Liver (tissue), 9 donors: ENCODE data around the gene ZNF180. TPM values are rescaled to one million over a fixed set of nuclear protein-coding genes. Genes with fewer than 3 reads are reported as not detected.

ENCODE experiments used
- DNase-seq: peaks from one replicate; pipeline ENCODE4 v3.0.0-alpha.2; 2017; ENCODE audit warnings: low spot score
- H3K27ac ChIP-seq, 2 donors: one replicate each; pipeline ENCODE4 v1.7.0; 2013; ENCODE audit warnings: inconsistent platforms in 2 of 2, low read length in 2 of 2, control low read depth in 1 of 2, low read depth in 1 of 2, mild to moderate bottlenecking in 1 of 2
- H3K27me3 ChIP-seq, 4 donors: one replicate each; pipeline versions ENCODE4 v1.6.1 to v1.7.0; 2013; ENCODE audit warnings: low read length in 3 of 4, inconsistent platforms in 1 of 4, mild to moderate bottlenecking in 1 of 4, moderate library complexity in 1 of 4; ENCODE audit not compliant: control insufficient read depth in 4 of 4, insufficient read depth in 4 of 4
- H3K36me3 ChIP-seq, 4 donors: one replicate each; pipeline versions ENCODE4 v1.6.1 to v1.7.0; 2013; ENCODE audit warnings: low read length in 3 of 4, mild to moderate bottlenecking in 3 of 4, low read depth in 1 of 4, moderate library complexity in 1 of 4; ENCODE audit not compliant: control insufficient read depth in 4 of 4, insufficient read depth in 3 of 4
- H3K4me1 ChIP-seq, 4 donors: one replicate each; pipeline versions ENCODE4 v1.6.1 to v1.7.0; 2013; ENCODE audit warnings: low read length in 3 of 4, mild to moderate bottlenecking in 3 of 4, moderate library complexity in 1 of 4; ENCODE audit not compliant: control insufficient read depth in 4 of 4, insufficient read depth in 4 of 4
- H3K4me3 ChIP-seq, 3 donors: one replicate each; pipeline versions ENCODE4 v1.6.1 to v1.7.0; 2013; ENCODE audit warnings: low read length in 3 of 3, control low read depth in 1 of 3, low read depth in 1 of 3, mild to moderate bottlenecking in 1 of 3
- H3K9ac ChIP-seq, 2 donors: one replicate each; pipeline ENCODE4 v1.7.0; 2013; ENCODE audit warnings: low read length in 2 of 2, mild to moderate bottlenecking in 2 of 2, moderate library complexity in 2 of 2, control low read depth in 1 of 2, low read depth in 1 of 2
- H3K9me3 ChIP-seq, 4 donors: one replicate each; pipeline versions ENCODE4 v1.6.1 to v1.7.0; 2013; ENCODE audit warnings: low read length in 3 of 4; ENCODE audit not compliant: control insufficient read depth in 4 of 4
- ATF3 ChIP-seq: IDR thresholded peaks from 2 replicates; pipeline ENCODE4 v1.6.1; 2016; ENCODE audit warnings: antibody characterized with exemption
- EGR1 ChIP-seq, 2 donors: IDR thresholded peaks; 2 replicates each; pipeline ENCODE4 v1.6.1; 2016 to 2018; ENCODE audit warnings: antibody characterized with exemption in 2 of 2, low read depth in 2 of 2
- FOXA1 ChIP-seq: IDR thresholded peaks from 2 replicates; pipeline ENCODE4 v1.6.1; 2016; ENCODE audit warnings: antibody characterized with exemption
- FOXA2 ChIP-seq: IDR thresholded peaks from 2 replicates; pipeline ENCODE4 v1.6.1; 2016; ENCODE audit warnings: antibody characterized with exemption
- GABPA ChIP-seq, 2 donors: IDR thresholded peaks in 1 of 2; conservative IDR thresholded peaks in 1 of 2; 2 replicates each; pipeline ENCODE4 v1.6.1; 2016; ENCODE audit warnings: antibody characterized with exemption in 2 of 2, mild to moderate bottlenecking in 1 of 2, moderate library complexity in 1 of 2
- HNF4A ChIP-seq, 2 donors: conservative IDR thresholded peaks; 2 replicates each; pipeline ENCODE4 v1.6.1; 2016; ENCODE audit warnings: antibody characterized with exemption in 2 of 2, mild to moderate bottlenecking in 2 of 2
- HNF4G ChIP-seq: IDR thresholded peaks from 2 replicates; pipeline ENCODE4 v1.6.1; 2016; ENCODE audit warnings: antibody characterized with exemption
- JUND ChIP-seq, 2 donors: IDR thresholded peaks; 2 replicates each; pipeline ENCODE4 v1.6.1; 2016; ENCODE audit warnings: antibody characterized with exemption in 2 of 2
- NR2F2 ChIP-seq: IDR thresholded peaks from 2 replicates; pipeline ENCODE4 v1.6.1; 2016; ENCODE audit warnings: antibody characterized with exemption
- RAD21 ChIP-seq, 2 donors: IDR thresholded peaks; 2 replicates each; pipeline ENCODE4 v1.6.1; 2016; ENCODE audit warnings: antibody characterized with exemption in 2 of 2, mild to moderate bottlenecking in 2 of 2
- RXRA ChIP-seq, 2 donors: IDR thresholded peaks; 2 replicates each; pipeline ENCODE4 v1.6.1; 2017 to 2018; ENCODE audit warnings: antibody characterized with exemption in 2 of 2, mild to moderate bottlenecking in 1 of 2
- SP1 ChIP-seq: IDR thresholded peaks from 2 replicates; pipeline ENCODE4 v1.6.1; 2018; ENCODE audit warnings: antibody characterized with exemption, mild to moderate bottlenecking
- TAF1 ChIP-seq: conservative IDR thresholded peaks from 2 replicates; pipeline ENCODE4 v1.6.1; 2016; ENCODE audit warnings: antibody characterized with exemption, mild to moderate bottlenecking
- YY1 ChIP-seq: IDR thresholded peaks from 2 replicates; pipeline ENCODE4 v1.6.1; 2016; ENCODE audit warnings: antibody characterized with exemption, mild to moderate bottlenecking
- ZBTB33 ChIP-seq: IDR thresholded peaks from 2 replicates; pipeline ENCODE4 v1.6.1; 2016; ENCODE audit warnings: antibody characterized with exemption
- WGBS: extraction: QIAGEN DNeasy Blood & Tissue Kit; methylation state at CpG from one replicate; pipeline ENCODE4 v1.1.7; 2013; 5-methylcytosine and 5-hydroxymethylcytosine counted together
- polyA plus RNA-seq, 2 donors: library from polyadenylated mRNA; stranded (reverse) in 1 of 2; unstranded in 1 of 2; fragments of 200-250 nt in 1 of 2; fragments of >200 nt in 1 of 2; fragmentation: Nextera tagmentation in 1 of 2; extraction: Ambion mirVana in 1 of 2; gene quantifications; one replicate each; pipeline versions ENCODE4 v1.2.1 to v1.2.3, GENCODE V29; 2013 to 2015
- total RNA-seq, 2 donors: library from RNA; depleted of rRNA; stranded (reverse); fragments of >200 nt; gene quantifications; one replicate each; pipeline ENCODE4 v1.2.3, GENCODE V29; 2014
- TF ChIP-seq, protein P1 (sequence below): fragments of 150-350 bp; IDR thresholded peaks from 2 replicates; pipeline ENCODE4 v1.5.1; 2017; ENCODE audit warnings: improper control_type of control experiment, low read depth, low read length; ENCODE audit not compliant: missing input control
- TF ChIP-seq, protein P2 (sequence below): IDR thresholded peaks from 2 replicates; pipeline ENCODE4 v1.6.1; 2016; ENCODE audit warnings: antibody characterized with exemption
- TF ChIP-seq, protein P3 (sequence below): IDR thresholded peaks from 2 replicates; pipeline ENCODE4 v1.6.1; 2016; ENCODE audit warnings: antibody characterized with exemption, mild to moderate bottlenecking
- donor health status: healthy.
- donor health status: healthy.
- donor health status: healthy.
- donor health status: healthy.
- donor health status: healthy.

The ZNF180 gene
- total and polyA plus RNA-seq, 4 donors: 2.0 to 7.6 (median 4.3) TPM

DNA sequence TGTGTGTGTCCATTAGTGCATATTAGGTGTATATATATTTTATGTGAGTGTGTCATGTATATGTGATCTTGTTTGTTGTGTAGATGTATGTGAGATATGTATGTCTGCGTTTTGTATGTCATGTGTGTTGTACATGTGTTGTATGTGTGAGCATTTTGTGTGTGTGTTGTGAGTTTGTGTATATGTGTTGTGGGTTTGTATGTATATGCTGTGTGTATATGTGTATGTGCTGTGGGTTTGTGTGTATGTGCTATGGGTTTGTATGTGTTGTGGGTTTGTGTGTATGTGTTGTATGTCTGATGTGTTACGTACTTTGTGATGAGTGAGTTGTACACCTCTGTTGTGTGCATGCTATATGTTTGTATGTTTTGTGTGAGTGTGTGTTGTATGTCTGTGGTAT is 21.0 kb upstream of the ZNF180 start:
- no peaks in the 10 kb centered on the region for H3K27me3 ChIP-seq
- no peaks in the 10 kb centered on the region for H3K36me3 ChIP-seq
- H3K9me3 ChIP-seq: peaks cover 0 to 11% (median 6%) of the 10 kb centered on the region in 4 donors
- H3K4me3 ChIP-seq: no peak overlapping the region
- no peak overlapping the region for H3K27ac ChIP-seq
- no peak for DNase-seq
- no peaks in the 10 kb centered on the region for H3K4me1 ChIP-seq
- WGBS: 93% methylated on average over 2 of the region's 2 CpGs
- no peak for TF ChIP-seq TAF1
- TF ChIP-seq JUND (IDR thresholded peaks at IDR 0.05): no peak
- no peak for TF ChIP-seq FOXA1
- no peak for TF ChIP-seq NR2F2
- no peak for TF ChIP-seq RXRA (IDR thresholded peaks at IDR 0.05)
- TF ChIP-seq ATF3: no peak
- TF ChIP-seq, protein P1, sequence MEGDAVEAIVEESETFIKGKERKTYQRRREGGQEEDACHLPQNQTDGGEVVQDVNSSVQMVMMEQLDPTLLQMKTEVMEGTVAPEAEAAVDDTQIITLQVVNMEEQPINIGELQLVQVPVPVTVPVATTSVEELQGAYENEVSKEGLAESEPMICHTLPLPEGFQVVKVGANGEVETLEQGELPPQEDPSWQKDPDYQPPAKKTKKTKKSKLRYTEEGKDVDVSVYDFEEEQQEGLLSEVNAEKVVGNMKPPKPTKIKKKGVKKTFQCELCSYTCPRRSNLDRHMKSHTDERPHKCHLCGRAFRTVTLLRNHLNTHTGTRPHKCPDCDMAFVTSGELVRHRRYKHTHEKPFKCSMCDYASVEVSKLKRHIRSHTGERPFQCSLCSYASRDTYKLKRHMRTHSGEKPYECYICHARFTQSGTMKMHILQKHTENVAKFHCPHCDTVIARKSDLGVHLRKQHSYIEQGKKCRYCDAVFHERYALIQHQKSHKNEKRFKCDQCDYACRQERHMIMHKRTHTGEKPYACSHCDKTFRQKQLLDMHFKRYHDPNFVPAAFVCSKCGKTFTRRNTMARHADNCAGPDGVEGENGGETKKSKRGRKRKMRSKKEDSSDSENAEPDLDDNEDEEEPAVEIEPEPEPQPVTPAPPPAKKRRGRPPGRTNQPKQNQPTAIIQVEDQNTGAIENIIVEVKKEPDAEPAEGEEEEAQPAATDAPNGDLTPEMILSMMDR: no peak
- TF ChIP-seq HNF4G: no peak
- no peak for TF ChIP-seq EGR1 (IDR thresholded peaks at IDR 0.05; ENCODE audit: low read depth in 2 of 2)
- TF ChIP-seq RAD21 (IDR thresholded peaks at IDR 0.05): no peak
- TF ChIP-seq FOXA2: no peak
- TF ChIP-seq YY1: no peak
- TF ChIP-seq, protein P2, sequence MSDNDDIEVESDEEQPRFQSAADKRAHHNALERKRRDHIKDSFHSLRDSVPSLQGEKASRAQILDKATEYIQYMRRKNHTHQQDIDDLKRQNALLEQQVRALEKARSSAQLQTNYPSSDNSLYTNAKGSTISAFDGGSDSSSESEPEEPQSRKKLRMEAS: no peak
- TF ChIP-seq, protein P3, sequence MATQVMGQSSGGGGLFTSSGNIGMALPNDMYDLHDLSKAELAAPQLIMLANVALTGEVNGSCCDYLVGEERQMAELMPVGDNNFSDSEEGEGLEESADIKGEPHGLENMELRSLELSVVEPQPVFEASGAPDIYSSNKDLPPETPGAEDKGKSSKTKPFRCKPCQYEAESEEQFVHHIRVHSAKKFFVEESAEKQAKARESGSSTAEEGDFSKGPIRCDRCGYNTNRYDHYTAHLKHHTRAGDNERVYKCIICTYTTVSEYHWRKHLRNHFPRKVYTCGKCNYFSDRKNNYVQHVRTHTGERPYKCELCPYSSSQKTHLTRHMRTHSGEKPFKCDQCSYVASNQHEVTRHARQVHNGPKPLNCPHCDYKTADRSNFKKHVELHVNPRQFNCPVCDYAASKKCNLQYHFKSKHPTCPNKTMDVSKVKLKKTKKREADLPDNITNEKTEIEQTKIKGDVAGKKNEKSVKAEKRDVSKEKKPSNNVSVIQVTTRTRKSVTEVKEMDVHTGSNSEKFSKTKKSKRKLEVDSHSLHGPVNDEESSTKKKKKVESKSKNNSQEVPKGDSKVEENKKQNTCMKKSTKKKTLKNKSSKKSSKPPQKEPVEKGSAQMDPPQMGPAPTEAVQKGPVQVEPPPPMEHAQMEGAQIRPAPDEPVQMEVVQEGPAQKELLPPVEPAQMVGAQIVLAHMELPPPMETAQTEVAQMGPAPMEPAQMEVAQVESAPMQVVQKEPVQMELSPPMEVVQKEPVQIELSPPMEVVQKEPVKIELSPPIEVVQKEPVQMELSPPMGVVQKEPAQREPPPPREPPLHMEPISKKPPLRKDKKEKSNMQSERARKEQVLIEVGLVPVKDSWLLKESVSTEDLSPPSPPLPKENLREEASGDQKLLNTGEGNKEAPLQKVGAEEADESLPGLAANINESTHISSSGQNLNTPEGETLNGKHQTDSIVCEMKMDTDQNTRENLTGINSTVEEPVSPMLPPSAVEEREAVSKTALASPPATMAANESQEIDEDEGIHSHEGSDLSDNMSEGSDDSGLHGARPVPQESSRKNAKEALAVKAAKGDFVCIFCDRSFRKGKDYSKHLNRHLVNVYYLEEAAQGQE: no peak
- no peak for TF ChIP-seq HNF4A (conservative IDR thresholded peaks at IDR 0.05)
- TF ChIP-seq GABPA (IDR thresholded peaks at IDR 0.05 in 1 of 2, conservative IDR thresholded peaks at IDR 0.05 in 1 of 2): no peak
- TF ChIP-seq SP1: no peak
- no peak for TF ChIP-seq ZBTB33
- no peak overlapping the region for H3K9ac ChIP-seq
